ENCODE results near the gene CTBP2.

CTBP2 gene

GRCh38 chr10:125123476-125124114, 36.8 kb downstream of the CTBP2 start:
- TF ChIP-seq CTCF (IDR thresholded peaks at IDR 0.05; ENCODE audit: borderline replicate concordance, insufficient read depth, low read depth, low read length): no peak
- no peak overlapping the region for H3K4me3 ChIP-seq (ENCODE audit: low read depth, low read length)

GRCh38 chr10:125122566-125122965, 37.8 kb downstream of the CTBP2 start:
- no peak for TF ChIP-seq CTCF (IDR thresholded peaks at IDR 0.05; ENCODE audit: borderline replicate concordance, insufficient read depth, low read depth, low read length)
- H3K4me3 ChIP-seq (ENCODE audit: low read depth, low read length): no peak overlapping the region

GRCh38 chr10:125121003-125121402, 39.4 kb downstream of the CTBP2 start:
- no peak overlapping the region for H3K4me3 ChIP-seq (ENCODE audit: low read depth, low read length)
- no peak for TF ChIP-seq CTCF (IDR thresholded peaks at IDR 0.05; ENCODE audit: borderline replicate concordance, insufficient read depth, low read depth, low read length)

- no peak for TF ChIP-seq CTCF (IDR thresholded peaks at IDR 0.05; ENCODE audit: borderline replicate concordance, insufficient read depth, low read depth, low read length)
Observed at GRCh38 chr10:125120053-125120710, 40.2 kb downstream of the CTBP2 start.

GRCh38 chr10:125118701-125119100, 41.7 kb downstream of the CTBP2 start:
- TF ChIP-seq CTCF (IDR thresholded peaks at IDR 0.05; ENCODE audit: borderline replicate concordance, insufficient read depth, low read depth, low read length): no peak
- no peak overlapping the region for H3K4me3 ChIP-seq (ENCODE audit: low read depth, low read length)

More at GRCh38 chr10:125120053-125120710, 40.2 kb downstream of the CTBP2 start:
- H3K4me3 ChIP-seq (ENCODE audit: low read depth, low read length): no peak overlapping the region

- no peak overlapping the region for H3K4me3 ChIP-seq (ENCODE audit: low read depth, low read length)
- TF ChIP-seq CTCF (IDR thresholded peaks at IDR 0.05; ENCODE audit: borderline replicate concordance, insufficient read depth, low read depth, low read length): no peak
Observed at GRCh38 chr10:125118011-125118611, 42.3 kb downstream of the CTBP2 start.

Measured in GM12875 (cell line).